ENCODE results near the gene ASF1A.
A peak's percentile ranks its signal among the peaks of the same experiment; 100 is the strongest.

Gene ASF1A

DNA sequence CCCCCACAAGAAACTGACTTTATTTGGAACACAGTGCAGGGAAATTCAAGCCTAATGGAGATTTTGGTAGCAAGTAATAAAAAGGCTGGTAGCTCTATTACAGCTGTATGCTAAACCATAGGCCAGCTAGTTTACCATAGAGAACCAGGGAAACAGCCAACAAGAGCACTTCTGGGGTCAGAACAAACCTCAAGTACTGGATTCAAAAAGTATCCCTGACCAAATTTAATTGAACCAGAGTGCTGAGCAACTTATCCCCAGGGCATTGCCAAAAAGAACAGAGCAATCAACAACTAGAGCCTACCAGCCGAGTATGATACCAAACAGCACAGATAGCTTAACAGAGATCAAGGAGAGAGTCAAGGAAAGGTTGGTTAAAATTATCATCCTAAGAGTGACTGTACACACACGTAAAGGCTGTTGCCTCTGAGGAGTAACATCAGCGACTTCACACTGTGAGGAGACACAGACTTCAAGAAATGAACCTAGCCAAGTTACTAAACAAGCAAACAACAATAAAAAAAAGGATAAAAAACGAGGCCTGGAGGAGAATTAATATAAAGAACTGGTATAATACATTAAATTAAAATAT lies 11.5 kb upstream of the ASF1A start:
- no peak for DNase-seq

DNA sequence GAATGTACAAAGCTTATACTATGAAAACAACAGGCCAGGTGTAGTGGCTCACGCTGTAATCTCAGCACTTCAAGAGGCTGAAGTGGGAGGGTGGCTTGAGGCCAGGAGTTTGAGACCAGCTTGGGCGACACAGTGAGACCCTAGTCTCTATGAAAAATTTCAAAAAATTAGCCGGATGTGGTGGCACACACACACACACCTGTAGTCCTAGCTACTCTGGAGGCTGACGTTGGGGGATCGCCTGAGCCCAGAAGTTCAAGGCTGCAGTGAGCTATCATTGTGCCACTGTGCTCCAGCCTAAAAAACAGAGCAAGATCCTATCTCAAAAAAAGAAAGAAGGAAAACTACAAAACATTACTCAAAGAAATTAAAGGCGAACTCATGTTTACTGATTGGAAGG lies 7.3 kb upstream of the ASF1A start:
- no peak for DNase-seq

DNA sequence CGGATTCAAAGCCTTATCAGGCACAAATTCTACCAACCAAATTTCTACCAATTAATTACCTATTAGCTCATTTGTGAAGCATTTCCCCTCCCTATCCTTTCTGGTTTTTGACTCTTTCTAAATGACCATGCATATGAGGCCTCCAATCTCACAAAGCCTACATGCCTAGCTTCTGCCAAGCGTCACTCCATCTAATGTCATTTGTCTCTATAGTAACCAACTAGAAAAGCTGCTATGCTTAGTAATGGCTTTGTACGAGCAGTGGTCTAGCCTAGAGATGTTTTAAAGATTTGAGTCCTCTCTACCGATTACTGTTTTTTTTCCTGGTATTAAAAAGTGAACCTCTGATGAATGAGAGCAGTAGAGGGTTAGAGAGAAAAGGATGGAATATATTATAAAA lies 4.8 kb upstream of the ASF1A start:
- DNase-seq: no peak

DNA sequence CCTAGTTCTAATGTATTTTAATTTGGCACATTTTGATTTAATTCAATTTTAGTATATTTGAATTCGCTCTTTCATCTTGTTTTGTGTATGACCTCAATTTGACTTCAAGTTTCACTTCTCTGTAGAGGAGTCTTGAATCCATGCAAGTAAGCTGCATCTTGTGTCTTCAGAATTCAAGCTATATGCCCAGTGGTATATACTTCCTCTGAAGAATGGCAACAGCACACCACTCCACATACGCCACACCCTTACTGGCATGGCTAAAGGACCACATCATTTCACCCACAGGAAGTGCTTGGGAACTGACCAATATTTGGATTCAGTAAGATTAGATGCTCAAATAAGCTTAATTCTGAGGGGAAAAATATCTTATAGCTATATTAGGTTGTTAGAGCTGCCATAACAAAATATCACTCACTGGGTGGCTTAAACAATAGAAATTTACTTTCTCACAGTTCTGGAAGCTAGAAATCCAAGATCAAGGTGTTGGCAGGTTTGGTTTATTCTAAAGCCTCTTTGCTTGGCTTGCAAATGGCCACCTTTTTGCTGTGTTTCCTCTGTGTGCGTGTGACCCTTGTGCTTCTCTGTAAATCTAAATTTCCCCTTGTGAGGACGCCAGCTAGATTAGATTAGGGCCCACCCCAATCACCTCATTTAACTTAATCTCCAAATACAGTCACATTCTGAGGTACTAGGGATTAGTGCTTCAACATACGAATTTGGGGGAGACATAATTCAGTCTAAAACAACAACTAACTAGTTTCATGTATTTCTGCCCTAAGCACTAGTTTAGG lies 2.8 kb upstream of the ASF1A start:
- DNase-seq: no peak

DNA sequence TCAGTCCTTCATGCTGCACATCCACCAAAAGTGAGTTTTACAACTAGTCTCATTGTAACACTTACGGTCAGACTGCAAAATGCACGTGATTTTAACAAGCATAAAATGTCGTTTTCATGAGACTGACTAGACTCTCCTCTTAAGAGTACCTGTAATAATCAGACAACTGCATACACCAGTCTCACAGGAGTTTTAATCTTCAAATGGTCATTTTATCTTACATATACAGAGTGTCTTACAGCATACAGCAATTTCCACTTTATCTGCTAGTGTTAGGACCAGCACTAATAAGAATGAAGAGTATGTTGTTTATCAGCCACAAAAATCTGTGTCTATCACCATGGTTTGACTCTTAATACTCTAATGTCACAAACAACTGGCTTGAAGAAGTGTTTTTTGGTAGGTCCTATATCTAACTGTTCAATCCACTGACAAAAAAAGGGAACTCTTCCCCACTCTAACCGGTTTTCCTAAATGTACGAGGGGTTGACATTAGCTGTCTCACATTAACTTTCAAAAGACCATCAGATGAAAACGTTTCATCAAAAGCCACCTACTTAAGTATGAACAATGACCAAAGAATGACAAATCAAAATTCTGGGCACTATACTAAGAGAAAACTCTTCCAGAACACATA lies 1.5 kb upstream of the ASF1A start:
- no peak for DNase-seq

DNA sequence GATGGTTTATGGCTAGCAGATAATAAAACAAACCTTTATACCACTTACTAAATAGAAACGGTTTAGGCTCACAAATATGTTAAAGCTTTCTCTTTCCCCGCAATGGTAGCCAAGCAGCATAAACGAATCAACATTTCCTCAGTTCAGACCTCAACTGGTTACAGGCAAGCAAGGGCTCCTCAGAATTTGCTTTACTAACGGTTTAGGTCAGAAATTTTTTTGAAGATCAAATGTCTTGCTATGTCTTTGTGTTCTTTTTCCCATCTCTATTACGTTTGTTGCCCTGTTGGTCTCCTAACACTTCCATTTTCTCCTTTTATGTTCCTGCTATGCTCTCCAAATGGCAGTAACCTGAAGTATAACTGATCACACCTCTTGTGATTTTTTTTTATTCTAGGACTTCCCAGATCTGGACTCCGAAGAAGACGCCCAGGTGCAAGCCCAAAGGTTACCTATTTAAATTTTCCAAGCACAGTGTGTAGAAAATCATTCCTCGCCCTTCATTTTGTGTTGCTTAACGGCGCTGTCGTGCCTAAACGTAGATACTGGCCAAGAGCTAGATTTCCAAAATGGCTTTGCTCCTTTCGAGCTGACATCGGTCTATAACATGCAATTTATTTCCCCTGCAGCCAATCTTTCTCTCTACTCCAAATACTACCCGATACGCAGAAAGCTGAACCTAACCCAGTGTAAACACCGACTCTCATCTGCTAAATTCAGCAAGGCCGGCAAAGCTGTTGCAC lies 717 bp upstream of the ASF1A start:
- peak; percentile 70 for DNase-seq

DNA sequence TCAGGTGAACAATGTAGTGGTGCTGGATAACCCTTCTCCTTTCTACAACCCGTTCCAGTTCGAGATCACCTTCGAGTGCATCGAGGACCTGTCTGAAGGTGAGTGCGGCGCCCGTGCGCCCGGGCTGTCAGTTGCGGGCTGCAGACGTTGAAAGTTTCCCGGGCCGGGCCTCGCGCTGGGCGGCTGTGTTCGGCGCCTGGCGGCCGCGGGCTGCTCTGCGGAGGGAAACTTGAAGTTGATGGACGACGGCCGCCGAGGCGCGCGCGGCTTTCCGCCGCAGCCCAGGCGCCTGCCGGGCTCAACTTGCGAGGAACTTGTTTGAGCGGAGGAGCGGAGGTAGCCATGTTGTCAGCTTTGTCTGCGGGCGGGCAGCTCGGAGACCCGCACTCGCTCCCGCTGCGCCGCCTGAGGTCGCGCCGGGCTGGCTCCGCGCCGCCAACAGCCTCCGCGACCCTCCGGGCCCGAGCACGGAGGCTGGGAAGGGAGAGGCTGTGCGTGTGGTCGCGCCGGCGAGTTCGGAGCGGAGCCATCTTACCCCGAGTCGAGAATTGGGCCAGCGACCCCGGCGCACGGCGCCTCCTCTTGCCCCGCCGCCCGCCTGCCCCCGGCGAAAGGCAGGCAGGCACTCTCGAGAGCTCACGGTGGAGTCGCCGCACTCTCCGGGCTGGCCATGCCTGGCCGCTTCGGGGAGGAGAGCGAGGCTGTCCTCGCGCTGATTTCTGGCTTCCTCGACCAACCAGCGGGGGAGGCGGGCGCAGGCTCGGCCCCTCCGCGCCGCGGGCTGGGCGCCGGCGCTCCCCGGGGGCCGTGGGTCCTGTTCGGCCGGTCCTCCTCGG lies 691 bp downstream of the ASF1A start:
- DNase-seq: peak; percentile 64

DNA sequence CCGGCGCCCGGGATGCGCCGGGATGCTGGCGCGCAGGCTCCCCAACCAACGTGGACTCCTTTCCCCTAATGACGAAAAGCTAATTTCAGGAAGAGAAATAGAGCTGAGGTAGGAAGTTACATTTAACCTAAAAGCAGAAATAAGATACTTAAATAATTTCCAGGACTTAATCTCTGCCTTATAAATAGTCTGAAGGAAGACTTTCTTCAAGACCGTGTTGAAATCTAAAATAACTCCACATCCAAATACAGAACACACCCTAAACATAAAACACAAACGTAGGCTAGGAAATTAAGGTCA lies 1.3 kb downstream of the ASF1A start:
- DNase-seq: no peak

DNA sequence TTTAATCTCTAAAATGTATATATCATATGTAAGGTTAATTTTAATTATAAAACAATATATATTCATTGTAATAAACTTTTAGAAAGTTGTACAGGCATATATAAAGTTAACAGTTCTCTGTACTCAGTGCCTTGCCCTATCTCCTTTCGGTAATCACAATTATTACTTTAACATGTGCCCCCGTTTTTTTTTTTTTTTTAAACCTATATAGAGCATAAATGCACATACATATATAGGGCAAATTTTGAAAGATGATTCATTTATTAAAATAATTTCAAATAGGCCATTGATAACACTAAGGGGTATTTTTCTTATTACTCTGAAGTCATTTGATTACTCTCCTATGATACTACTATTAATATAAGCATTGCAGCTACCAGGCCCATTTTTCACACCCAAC lies 1.9 kb downstream of the ASF1A start:
- no peak for DNase-seq

DNA sequence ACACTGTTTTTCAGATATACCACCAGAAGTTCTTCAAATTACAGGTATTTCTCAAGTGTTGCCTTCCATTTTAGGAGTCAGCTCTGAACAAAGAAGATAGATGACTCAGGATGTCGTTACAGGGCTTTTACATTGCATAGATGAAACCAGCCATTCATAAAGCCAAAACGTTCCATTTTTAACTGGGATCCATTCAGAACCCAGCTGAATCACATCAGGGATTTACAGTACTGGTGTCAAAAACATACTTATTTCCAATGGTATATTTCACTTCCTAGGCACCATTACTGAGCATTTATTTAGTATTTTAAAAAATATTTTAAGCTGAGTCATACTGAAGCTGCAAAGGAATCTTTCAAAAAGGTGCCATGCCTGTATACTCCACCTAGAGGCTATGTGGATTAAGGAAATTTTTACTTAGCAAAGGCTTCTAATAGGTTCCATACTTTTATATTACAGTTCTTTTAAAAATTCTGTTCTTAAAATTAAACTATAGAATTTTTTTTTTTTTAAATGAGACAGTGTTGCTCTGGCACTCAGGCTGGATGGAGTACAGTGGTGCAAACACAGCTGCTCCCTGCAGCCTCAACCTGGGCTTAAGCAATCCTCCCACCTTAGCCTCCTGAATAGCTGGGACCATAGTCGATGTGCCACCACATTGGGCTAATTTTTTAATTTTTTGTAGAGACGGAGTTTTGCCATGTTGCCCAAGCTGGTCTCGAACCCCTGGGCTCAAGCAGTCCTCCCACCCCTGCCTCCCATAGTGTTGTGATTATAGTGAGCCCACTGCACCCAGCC lies 2.6 kb downstream of the ASF1A start:
- DNase-seq: peak; percentile 65

DNA sequence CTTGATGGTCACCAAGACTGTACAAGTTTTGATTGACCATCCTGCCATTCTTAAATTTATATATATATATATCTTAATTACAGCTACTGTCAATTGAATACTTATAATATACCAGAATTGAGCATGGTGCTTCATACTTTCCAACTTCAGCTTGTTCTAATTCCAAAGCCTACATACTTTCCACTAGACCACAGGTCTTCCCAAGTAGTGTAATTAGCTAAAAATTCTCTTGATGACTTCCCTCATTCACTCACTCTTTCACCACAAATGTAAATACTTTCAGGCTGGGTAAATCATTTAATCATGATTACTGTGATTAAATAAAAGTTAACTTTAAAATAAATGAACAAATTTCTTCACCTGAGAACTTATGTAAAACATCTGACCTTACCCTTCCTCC lies 3.4 kb downstream of the ASF1A start:
- no peak for DNase-seq

DNA sequence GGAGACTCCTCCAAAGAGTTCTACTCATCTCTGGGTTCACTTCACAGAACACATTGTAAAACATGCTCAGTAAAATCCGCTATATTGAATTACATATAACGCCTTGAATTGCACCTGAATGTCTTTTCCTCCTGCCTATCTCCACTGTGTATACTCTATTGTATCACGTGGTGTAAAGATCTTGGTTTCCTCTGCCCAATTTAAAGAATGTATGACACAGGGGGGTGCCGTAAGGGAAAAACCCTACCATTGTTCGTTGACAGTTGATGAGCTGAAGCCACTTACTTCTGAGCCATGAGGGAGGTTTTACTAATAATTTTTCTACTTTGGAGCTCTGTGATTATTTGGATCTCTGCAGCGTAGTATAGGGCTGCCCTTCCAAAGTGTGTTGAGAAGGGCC lies 6.0 kb downstream of the ASF1A start:
- no peak for DNase-seq

DNA sequence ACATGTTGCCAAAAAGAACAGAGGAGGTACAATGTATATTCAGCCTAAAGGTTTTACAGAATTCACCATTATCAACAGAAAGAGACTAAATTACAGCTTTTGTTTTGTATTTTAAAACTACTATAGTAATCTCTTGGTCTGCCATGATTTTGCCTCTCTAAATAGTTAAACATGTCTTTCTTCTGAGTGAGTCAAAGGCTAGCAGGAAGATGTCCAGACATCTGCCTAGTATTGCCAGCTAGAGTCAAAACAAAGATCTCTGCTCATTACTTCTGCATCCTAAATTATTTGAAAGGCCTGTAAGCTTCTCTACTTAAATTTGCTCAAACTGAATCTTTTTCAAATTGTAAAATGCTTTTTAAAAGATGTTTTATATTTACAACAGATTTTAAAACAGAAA lies 8.8 kb downstream of the ASF1A start:
- no peak for DNase-seq

DNA sequence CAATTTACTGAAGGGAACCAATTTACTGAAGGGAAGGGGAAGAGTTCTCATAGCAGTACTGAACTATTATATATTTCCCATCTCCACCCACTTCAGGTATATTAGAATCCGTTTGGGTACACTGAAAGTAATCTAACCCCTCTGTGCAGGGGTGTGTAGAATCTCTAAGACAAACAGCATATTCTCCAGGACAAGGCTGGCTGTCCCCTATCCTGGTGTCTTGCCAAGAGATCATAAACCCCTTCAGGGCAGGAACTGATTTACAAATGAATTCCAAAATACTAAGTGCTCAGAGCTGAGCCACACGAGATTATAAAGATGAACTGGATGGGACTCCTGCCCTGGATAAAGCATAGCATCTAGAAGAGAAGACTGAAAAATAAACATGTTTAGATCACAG lies 9.2 kb downstream of the ASF1A start:
- no peak for DNase-seq

DNA sequence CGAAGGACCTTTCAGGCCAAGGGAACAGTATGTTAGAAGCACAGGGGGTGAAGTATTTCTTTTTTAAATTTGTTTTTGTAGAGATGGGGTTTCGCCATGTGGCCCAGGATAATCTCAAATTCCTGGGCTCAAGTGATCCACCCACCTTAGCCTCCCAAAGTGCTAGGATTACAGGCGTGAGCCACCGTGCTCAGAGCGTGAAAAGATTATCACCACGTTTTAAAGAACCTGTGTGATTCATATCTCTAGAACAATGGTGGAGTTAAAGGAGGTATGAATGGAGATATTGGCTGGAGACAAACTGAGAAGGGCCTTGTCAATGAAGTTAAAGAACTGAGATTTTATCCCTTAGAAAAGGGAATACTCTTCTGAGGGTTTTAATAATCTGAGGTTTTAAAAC lies 9.7 kb downstream of the ASF1A start:
- no peak for DNase-seq

DNA sequence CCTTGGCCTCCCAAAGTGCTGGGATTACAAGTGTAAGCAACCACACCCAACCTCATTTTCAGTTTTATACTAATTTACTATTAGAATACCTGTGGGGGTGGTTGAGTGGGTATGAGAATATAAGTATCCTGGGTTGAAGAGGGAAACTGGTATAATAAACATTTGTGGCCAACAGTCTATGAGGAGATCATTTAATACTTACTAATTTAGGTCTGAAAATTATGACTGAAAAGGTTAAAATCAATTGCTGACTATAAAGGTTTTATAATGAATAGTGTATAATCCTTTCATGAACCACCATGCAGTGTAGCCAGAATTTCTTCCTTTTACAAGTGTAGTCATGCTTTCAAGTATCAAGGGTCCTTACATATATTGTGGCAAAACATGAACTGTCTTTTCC lies 11.1 kb downstream of the ASF1A start:
- no peak for DNase-seq

DNA sequence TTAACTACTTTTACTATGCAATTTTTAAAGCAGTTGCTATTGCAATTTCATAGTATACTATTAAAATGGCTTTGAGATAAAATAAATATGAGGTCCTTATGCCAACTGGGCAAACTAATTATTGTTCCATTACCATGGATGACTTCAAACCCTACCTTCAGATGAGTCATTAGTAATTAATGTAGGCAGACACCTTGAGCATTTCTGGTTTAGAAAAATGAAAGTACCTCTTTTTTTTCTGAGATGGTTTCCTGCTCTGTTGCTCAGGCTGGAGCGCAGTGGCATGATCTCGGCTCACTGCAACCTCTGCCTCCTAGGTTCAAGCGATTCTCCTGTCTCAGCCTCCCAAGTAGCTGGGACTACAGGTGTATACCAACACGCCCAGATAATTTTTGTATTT lies 11.9 kb downstream of the ASF1A start:
- DNase-seq: no peak

DNA sequence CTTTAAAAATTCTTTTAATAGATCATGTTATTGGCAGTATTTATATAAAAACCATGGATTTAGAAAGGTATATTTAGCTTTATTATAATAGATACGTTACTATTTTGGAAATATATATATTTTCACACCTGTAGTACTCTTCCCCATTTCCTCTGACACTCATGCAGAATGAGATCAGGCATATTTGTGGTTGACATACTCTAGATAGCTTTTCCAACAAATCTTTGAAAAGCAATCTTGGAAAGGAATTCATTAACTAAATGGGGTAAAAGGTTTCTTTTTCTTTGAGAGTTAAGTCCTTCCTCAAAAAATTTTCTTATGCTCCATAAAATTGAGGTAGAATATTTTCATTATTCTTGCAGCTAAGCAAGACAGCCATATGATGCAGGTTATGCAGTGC lies 14.5 kb downstream of the ASF1A start:
- DNase-seq: no peak

DNA sequence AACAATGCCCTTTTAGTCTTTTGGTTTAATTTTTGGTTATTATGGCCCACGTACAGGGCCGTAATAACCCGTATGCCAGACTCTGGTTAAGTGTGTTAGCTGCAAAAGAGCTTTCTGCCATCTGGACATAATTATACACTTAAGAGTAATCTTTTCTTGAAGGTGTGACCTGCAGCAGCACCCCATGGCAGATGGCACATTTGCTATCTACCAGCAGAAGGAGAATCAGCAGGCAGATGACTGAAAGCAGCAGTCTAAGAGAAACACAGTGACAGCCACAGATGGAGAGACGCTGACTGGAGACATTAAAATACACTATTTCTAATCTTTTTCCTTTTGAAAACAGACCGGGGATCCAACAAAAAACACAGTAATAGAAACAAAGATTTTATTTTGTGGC lies 18.7 kb downstream of the ASF1A start:
- no peak for DNase-seq

DNA sequence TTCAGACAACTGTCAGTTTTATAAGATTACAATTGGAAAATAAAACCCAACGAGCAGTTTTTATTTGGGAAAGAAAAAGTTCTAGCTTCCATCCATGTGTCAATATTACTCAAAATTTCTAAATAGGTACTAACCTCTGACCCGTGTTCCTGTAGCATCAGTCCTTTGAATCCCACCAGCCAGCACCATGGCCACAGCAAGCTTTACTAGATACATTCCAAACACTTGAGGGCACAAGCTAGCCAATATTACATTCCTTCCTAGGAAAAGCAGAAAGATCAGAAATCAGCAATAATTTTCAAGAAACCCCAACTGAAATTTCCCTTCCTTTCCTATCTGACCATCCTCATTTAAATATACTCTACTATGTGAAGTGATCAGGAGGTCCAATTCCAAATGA lies 19.2 kb downstream of the ASF1A start:
- no peak for DNase-seq

DNA sequence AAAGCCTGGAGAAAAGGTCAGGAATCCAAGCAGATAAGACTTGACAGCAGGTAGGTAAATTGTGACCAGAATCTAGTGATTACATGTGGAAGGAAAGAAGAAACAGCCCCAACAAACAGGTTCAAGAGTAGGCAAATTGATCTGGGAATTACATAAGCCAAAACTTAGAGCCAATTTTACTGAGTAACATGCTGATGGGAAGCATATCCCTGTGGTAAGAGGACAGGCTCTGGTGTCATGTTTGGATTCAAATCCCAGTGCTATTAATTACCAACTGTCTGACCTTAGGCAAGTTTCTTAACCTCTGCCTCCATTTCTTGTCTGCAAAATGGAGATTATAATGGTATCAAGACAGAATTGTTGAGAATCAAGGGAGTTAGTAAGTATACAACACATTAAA lies 20.6 kb downstream of the ASF1A start:
- DNase-seq: no peak

Measured in EL (cell line).